Measurements from ENCODE around the gene GOLGA6B. TPM values are rescaled to one million over a fixed set of nuclear protein-coding genes. Genes with fewer than 3 reads are reported as not detected.
"Not testable (repeated sequence)": the region's sequence is repeated elsewhere in the genome, so short reads cannot be mapped to it uniquely, and the experiment has no call there.

Gene GOLGA6B
- total and polyA plus RNA-seq, 12 donors, result not detected

- intact Hi-C loops (cut with DNase I), result no loop called here
- TF ChIP-seq CTCF (IDR thresholded peaks at IDR 0.05), result no peak
- Histone ChIP-seq H3K9me3 (no peaks in the 10 kb centered on the region), H3K27ac (no peak overlapping the region), H3K4me3 (no peak overlapping the region), H3K36me3 (peaks cover 0 to 10% (median 0%) of the 10 kb centered on the region in 9 donors), H3K27me3 (no peaks in the 10 kb centered on the region), H3K4me1 (peaks cover 0 to 6% (median 0%) of the 10 kb centered on the region in 9 donors)
- ATAC-seq (no peak), DNase-seq (no peak)
- 95 to 96% methylated on average over 11 of the region's 11 CpGs for WGBS, 2 donors
These were observed 51.8 kb downstream of the GOLGA6B start for GRCh38 chr15:72706266-72706665.

GRCh38 chr15:72708551-72709303 is 54.2 kb downstream of the GOLGA6B start:
- intact Hi-C loops (cut with DNase I); H3K27ac ChIP-seq; H3K9me3 ChIP-seq; H3K4me1 ChIP-seq; H3K27me3 ChIP-seq; ATAC-seq; H3K4me3 ChIP-seq; DNase-seq: not testable (repeated sequence)
- peaks cover 0 to 34% (median 10%) of the 10 kb centered on the region in 9 donors for H3K36me3 ChIP-seq
- 83 to 84% methylated on average over 8 of the region's 8 CpGs for WGBS, 2 donors

Other genes starting within 250 kb of the GOLGA6B start
- gene ARIH1, start 180.4 kb upstream of the GOLGA6B start, total RNA-seq, result 100 to 1,000 TPM; 148 to 231 (median 188) TPM
- 10 to 100 TPM; 23.1 to 28.9 TPM for gene ARIH1, start 180.4 kb upstream of the GOLGA6B start, polyA plus RNA-seq
- not detected for gene HIGD2B, start 31.5 kb downstream of the GOLGA6B start, total RNA-seq
- not detected for gene HIGD2B, start 31.5 kb downstream of the GOLGA6B start, polyA plus RNA-seq
- 10 to 100 TPM in 9 of 10 donors, 1 to 10 TPM in 1; 6.8 to 18.0 (median 12.7) TPM for gene BBS4, start 31.5 kb downstream of the GOLGA6B start, total RNA-seq
- gene BBS4, start 31.5 kb downstream of the GOLGA6B start, polyA plus RNA-seq, result 1 to 10 TPM; 8.3 to 9.2 TPM
- 10 to 100 TPM in 6 of 10 donors, 1 to 10 TPM in 4; 6.4 to 21.8 (median 10.4) TPM for gene ADPGK, start 129.1 kb downstream of the GOLGA6B start, total RNA-seq
- gene ADPGK, start 129.1 kb downstream of the GOLGA6B start, polyA plus RNA-seq, result 10 to 100 TPM; 12.2 to 22.8 TPM